Uterus (tissue), 2 donors: ENCODE results near the gene NKX1-1.

Source experiments
- POLR2A ChIP-seq, 2 donors: fragments of 450-650 bp; IDR thresholded peaks; one replicate each; pipeline ENCODE4 v1.6.1; 2016; ENCODE audit warnings: antibody characterized with exemption in 2 of 2, mild to moderate bottlenecking in 1 of 2, moderate library complexity in 1 of 2
- TF ChIP-seq, protein P1 (sequence below), 4 experiments: fragments of 200-600 bp in 2 of 4; fragments of 450-650 bp in 2 of 4; sonication (generic) in 2 of 4; IDR thresholded peaks; one replicate each; pipeline ENCODE4 v1.5.1; 2016 to 2019; ENCODE audit warnings: antibody characterized with exemption in 4 of 4, mild to moderate bottlenecking in 2 of 4, moderate library complexity in 1 of 4

DNA sequence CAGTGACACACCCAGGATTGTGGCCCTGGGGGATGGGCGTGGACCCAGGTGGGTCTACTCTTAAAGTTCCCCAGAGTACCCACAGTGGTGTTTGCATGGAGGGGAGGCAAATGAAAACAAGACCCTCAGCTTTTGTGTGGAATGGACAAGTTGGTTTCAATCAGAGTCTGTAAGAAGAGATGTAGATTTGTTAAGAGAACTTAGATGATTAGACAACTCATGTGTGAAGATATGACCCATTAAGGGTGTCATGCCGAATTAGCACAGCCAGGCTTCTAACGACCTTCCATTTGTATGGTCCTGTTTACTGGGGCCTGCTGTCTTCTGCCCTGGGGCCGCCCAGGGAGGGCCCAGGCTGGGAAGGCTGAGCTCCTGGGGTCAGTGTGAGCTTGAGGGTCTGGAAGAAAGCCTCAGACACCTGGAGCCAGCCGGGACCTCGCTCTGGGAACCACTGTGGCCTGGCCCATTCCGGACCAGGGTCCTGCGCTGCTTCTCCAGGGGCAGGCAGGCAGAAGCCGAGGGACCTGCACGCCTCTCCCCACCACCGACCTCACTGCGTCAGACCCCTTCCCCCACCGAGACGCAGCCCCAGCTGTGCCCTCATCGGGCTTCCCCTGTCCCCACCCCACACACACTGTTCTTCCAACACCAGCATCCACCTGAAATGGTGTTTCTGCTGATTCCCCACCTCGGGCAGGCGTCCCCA, 38.9 kb downstream of the NKX1-1 start:
- TF ChIP-seq, protein P1, sequence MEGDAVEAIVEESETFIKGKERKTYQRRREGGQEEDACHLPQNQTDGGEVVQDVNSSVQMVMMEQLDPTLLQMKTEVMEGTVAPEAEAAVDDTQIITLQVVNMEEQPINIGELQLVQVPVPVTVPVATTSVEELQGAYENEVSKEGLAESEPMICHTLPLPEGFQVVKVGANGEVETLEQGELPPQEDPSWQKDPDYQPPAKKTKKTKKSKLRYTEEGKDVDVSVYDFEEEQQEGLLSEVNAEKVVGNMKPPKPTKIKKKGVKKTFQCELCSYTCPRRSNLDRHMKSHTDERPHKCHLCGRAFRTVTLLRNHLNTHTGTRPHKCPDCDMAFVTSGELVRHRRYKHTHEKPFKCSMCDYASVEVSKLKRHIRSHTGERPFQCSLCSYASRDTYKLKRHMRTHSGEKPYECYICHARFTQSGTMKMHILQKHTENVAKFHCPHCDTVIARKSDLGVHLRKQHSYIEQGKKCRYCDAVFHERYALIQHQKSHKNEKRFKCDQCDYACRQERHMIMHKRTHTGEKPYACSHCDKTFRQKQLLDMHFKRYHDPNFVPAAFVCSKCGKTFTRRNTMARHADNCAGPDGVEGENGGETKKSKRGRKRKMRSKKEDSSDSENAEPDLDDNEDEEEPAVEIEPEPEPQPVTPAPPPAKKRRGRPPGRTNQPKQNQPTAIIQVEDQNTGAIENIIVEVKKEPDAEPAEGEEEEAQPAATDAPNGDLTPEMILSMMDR (IDR thresholded peaks at IDR 0.05) = no peak
- TF ChIP-seq POLR2A (IDR thresholded peaks at IDR 0.05) = no peak
